Osteoblast (primary cell): ENCODE measurements around the gene NABP1. TPM values are rescaled to one million over a fixed set of nuclear protein-coding genes. Genes with fewer than 3 reads are reported as not detected.
"Not testable (repeated sequence)": the region's sequence is repeated elsewhere in the genome, so short reads cannot be mapped to it uniquely, and the experiment has no call there.

Experiments
- DNase-seq: peaks from one replicate; pipeline ENCODE4 v3.0.0; 2011; ENCODE audit warnings: low spot score, mixed read lengths; ENCODE audit not compliant: insufficient read length; ENCODE audit errors: missing footprints
- H2AFZ ChIP-seq: 2 replicates; pipeline ENCODE4 v1.6.0; 2011; ENCODE audit warnings: mild to moderate bottlenecking, low read length
- H3K27ac ChIP-seq: 2 replicates; pipeline ENCODE4 v1.5.1; 2011; ENCODE audit warnings: mild to moderate bottlenecking, low read depth, low read length, moderate library complexity
- H3K27me3 ChIP-seq: 2 replicates; pipeline ENCODE4 v1.6.0; 2012; ENCODE audit warnings: mild to moderate bottlenecking, control low read depth, inconsistent platforms, low read length, moderate library complexity; ENCODE audit not compliant: insufficient read depth
- H3K36me3 ChIP-seq: 2 replicates; pipeline ENCODE4 v1.5.1; 2011; ENCODE audit warnings: mild to moderate bottlenecking, low read length, control low read depth, moderate library complexity; ENCODE audit not compliant: insufficient read depth
- H3K4me1 ChIP-seq: 2 replicates; pipeline ENCODE4 v1.5.1; 2011; ENCODE audit warnings: mild to moderate bottlenecking, low read length, control low read depth, moderate library complexity; ENCODE audit not compliant: insufficient read depth
- H3K4me2 ChIP-seq: 2 replicates; pipeline ENCODE4 v1.6.0; 2011; ENCODE audit warnings: mild to moderate bottlenecking, low read length; ENCODE audit not compliant: insufficient read depth
- H3K4me3 ChIP-seq: fragments of 200-600 bp; sonication (generic); 3 replicates; pipeline ENCODE4 v1.5.1; 2012; ENCODE audit warnings: mild to moderate bottlenecking, low read length, inconsistent platforms; ENCODE audit not compliant: insufficient read depth
- H3K79me2 ChIP-seq: 2 replicates; pipeline ENCODE4 v1.6.0; 2012; ENCODE audit warnings: mild to moderate bottlenecking, low read length, control low read depth, inconsistent platforms; ENCODE audit not compliant: insufficient read depth
- H3K9me3 ChIP-seq: 2 replicates; pipeline ENCODE4 v1.5.1; 2011; ENCODE audit warnings: low read depth, low read length, control low read depth
- H4K20me1 ChIP-seq: 2 replicates; pipeline ENCODE4 v1.6.0; 2012; ENCODE audit warnings: mild to moderate bottlenecking, low read length, control low read depth; ENCODE audit not compliant: insufficient read depth
- total RNA-seq: library from RNA; depleted of rRNA; stranded (reverse); fragments of >200 nt; gene quantifications from 2 replicates; pipeline ENCODE4 v1.2.3, GENCODE V29; 2012
- TF ChIP-seq, protein P1 (sequence below): IDR thresholded peaks from 2 replicates; pipeline ENCODE4 v1.5.1; 2011; ENCODE audit warnings: mild to moderate bottlenecking, low read depth, low read length, moderate library complexity; ENCODE audit errors: extremely low read depth

NABP1 gene
- total RNA-seq, 1 donor: 72.0 TPM

DNA sequence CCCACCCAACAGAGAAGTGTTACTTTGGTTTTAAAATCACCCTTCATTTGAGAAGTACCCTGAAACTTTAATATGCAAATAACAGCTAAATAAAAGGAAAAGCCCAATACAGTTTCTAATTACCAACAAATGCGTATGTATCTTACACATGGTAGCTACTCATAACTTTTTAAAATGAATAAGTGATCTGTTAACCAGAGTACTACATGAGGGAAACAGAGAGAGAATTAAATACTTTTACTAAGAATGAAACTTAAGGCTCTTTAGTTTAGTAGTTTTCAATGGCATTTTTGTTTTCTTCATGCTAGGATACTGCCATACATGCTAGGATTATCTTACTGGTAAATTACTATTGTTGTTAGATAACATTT, 39.1 kb upstream of the NABP1 start:
- H3K79me2 ChIP-seq: no peaks in the 10 kb centered on the region
- no peaks in the 10 kb centered on the region for H3K36me3 ChIP-seq
- no peak overlapping the region for H3K27ac ChIP-seq
- TF ChIP-seq, protein P1, sequence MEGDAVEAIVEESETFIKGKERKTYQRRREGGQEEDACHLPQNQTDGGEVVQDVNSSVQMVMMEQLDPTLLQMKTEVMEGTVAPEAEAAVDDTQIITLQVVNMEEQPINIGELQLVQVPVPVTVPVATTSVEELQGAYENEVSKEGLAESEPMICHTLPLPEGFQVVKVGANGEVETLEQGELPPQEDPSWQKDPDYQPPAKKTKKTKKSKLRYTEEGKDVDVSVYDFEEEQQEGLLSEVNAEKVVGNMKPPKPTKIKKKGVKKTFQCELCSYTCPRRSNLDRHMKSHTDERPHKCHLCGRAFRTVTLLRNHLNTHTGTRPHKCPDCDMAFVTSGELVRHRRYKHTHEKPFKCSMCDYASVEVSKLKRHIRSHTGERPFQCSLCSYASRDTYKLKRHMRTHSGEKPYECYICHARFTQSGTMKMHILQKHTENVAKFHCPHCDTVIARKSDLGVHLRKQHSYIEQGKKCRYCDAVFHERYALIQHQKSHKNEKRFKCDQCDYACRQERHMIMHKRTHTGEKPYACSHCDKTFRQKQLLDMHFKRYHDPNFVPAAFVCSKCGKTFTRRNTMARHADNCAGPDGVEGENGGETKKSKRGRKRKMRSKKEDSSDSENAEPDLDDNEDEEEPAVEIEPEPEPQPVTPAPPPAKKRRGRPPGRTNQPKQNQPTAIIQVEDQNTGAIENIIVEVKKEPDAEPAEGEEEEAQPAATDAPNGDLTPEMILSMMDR: no peak
- H3K9me3 ChIP-seq: no peaks in the 10 kb centered on the region
- no peak overlapping the region for H2AFZ ChIP-seq
- DNase-seq: no peak
- H4K20me1 ChIP-seq: no peaks in the 10 kb centered on the region
- no peak overlapping the region for H3K4me3 ChIP-seq
- H3K4me2 ChIP-seq: no peak overlapping the region
- no peaks in the 10 kb centered on the region for H3K27me3 ChIP-seq
- peaks cover 46% of the 10 kb centered on the region for H3K4me1 ChIP-seq

DNA sequence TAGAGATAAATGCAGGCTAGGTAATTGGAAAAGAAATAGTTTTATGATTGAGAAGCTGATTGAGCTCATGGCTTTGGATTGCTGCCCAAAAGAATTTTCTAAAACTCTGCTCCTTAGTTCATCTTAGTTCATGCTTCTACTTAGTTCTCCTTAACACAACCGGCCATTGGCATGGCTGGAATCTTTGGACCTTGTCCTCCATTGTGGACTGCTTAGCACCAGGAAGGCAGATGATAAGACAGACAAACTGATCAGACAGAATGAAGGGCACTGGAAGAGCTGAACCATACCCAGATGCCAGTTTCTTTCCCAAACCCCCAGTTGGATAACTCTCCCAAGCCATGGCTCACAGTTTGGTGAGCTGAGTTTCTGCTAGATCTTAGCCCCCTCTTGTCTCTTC, 36.3 kb upstream of the NABP1 start:
- H4K20me1 ChIP-seq: no peaks in the 10 kb centered on the region
- no peak overlapping the region for H3K27ac ChIP-seq
- no peaks in the 10 kb centered on the region for H3K27me3 ChIP-seq
- no peak overlapping the region for H3K4me3 ChIP-seq
- no peak overlapping the region for H2AFZ ChIP-seq
- H3K36me3 ChIP-seq: no peaks in the 10 kb centered on the region
- TF ChIP-seq, protein P1: no peak
- H3K4me2 ChIP-seq: no peak overlapping the region
- DNase-seq: no peak
- H3K4me1 ChIP-seq: peaks cover 23% of the 10 kb centered on the region
- H3K9me3 ChIP-seq: no peaks in the 10 kb centered on the region
- no peaks in the 10 kb centered on the region for H3K79me2 ChIP-seq

DNA sequence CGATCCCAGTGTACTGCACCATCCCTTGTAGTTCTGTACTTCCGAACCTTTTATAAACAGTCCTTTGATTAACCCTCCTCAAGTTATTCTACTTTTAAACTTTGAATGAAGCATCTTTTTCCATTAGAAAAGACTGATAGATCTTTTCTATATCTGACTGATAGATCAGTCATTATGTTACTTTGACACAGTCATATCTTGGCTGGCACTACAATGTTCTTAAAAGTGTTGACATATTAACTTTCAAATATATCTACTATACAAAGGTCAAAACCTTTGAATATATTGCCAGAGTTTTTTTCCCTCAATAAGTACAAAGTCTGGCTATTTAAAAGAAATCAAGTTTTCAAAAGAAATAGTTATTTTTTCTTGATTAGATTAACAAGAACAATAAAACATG, 35.4 kb upstream of the NABP1 start:
- no peak for DNase-seq
- Histone ChIP-seq H3K36me3 (no peaks in the 10 kb centered on the region), H3K4me2 (no peak overlapping the region), H3K4me1 (peaks cover 14% of the 10 kb centered on the region), H3K27ac (no peak overlapping the region), H4K20me1 (no peaks in the 10 kb centered on the region), H3K9me3 (no peaks in the 10 kb centered on the region), H3K27me3 (no peaks in the 10 kb centered on the region), H2AFZ (no peak overlapping the region), H3K4me3 (no peak overlapping the region), H3K79me2 (no peaks in the 10 kb centered on the region)
- TF ChIP-seq, protein P1: no peak

DNA sequence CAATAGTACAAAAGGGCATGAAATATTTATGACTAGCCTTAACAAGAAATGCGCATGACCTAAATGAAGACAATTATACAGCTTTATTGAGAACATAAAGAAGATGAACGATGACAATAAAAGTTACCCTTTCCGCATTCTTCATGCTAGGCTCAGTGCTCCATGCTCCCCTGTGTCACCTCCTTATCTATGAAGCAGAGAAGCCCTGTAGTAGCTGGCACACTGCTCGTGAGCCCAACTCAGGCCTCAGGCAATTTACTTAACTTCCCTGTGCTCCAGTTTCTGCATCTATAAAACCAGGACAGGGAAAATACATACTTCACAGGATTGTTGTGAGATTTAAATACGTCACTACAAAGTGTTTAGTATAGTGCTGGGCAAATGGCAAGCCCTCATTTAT, 34.5 kb upstream of the NABP1 start:
- Histone ChIP-seq H2AFZ (no peak overlapping the region), H3K4me3 (no peak overlapping the region), H3K36me3 (no peaks in the 10 kb centered on the region), H3K27me3 (no peaks in the 10 kb centered on the region), H3K79me2 (no peaks in the 10 kb centered on the region), H3K4me1 (peaks cover 5% of the 10 kb centered on the region), H3K27ac (no peak overlapping the region), H3K4me2 (no peak overlapping the region), H3K9me3 (no peaks in the 10 kb centered on the region), H4K20me1 (no peaks in the 10 kb centered on the region)
- TF ChIP-seq, protein P1: no peak
- no peak for DNase-seq

DNA sequence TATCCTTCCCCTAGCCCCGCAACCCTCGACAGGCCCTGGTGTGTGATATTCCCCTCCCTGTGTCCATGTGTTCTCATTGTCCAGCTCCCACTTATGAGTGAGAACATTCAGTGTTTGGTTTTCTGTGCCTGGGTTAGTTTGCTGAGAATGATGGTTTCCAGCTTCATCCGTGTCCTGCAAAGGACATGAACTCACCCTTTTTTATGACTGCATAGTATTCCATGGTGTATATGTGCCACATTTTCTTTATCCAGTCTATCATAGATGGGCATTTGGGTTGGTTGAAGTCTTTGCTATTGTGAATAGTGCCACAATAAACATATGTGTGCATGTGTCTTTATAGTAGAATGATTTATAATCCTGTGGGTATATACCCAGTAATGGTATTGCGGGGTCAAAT, 33.3 kb upstream of the NABP1 start:
- H3K27ac ChIP-seq, H3K4me1 ChIP-seq, H3K36me3 ChIP-seq, DNase-seq, H4K20me1 ChIP-seq, H3K4me2 ChIP-seq, H3K27me3 ChIP-seq, H2AFZ ChIP-seq, H3K4me3 ChIP-seq, H3K79me2 ChIP-seq, H3K9me3 ChIP-seq: not testable (repeated sequence)
